ENCODE measurements around the gene ZNF280D. TPM values are rescaled to one million over a fixed set of nuclear protein-coding genes. Genes with fewer than 3 reads are reported as not detected.

Gene ZNF280D
- total RNA-seq, 2 donors from 2014 or later: 30.7 to 34.4 TPM

Other genes with a start within 250 kb of the ZNF280D start
- gene TCF12, start 185.1 kb upstream of the ZNF280D start, total RNA-seq: 10 to 100 TPM; 71.5 to 77.0 TPM